ENCODE results near the gene RAPH1.

GRCh38 chr2:203366639-203367466 is 168.2 kb downstream of the RAPH1 start:
- TF ChIP-seq CTCF (IDR thresholded peaks at IDR 0.05) (no peak), POLR2A (IDR thresholded peaks at IDR 0.05) (no peak)
